HG02938 (cell line): ENCODE measurements around the gene ACAP3.

Experiments
- ATAC-seq: cut with Tn5 transposase; IDR thresholded peaks from one replicate; pipeline ENCODE4 v1.9.1; 2021; ENCODE audit warnings: mild to moderate bottlenecking, moderate library complexity; ENCODE audit not compliant: unreplicated experiment

ACAP3 gene

GRCh38 chr1:1307923-1308755, at the start of gene ACAP3, which contains the start of gene PUSL1:
ACAP3 (minus strand) TSS chr1:1307930; CDS start chr1:1307815, 115 bp downstream.
PUSL1 (plus strand) TSS chr1:1308597; CDS start chr1:1308644, 47 bp downstream.
- ATAC-seq = peak; percentile 46

DNA sequence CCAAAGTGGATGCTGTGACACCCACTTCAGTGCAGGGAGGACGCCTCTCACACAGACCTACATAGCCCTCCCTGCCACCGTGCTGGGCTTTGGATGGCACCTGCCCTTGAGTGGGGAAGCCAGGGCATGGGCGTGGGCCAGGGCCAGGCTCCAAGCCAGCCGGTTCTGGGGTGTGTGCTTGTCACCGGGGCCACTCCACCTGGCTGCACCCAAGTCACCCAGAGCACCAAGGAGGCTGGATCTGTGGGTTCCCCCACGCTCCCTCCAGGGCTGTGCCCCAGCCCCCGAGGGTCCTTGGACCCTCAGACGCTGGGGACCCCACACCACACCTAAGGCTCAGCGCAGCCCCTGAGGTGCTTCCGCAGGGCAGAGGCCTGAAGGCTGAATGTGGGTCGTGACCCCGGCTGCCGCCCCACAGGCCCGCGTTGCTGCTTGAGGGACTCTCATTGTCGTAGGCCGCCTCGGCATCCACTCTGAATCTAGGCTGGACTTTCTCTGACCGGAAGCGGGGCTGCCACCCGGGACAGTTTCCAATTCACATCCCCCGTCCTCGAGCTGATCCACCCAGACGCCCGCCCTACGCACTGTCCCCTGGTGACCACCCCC, 49.2 kb upstream of the ACAP3 start:
- ATAC-seq = no peak

DNA sequence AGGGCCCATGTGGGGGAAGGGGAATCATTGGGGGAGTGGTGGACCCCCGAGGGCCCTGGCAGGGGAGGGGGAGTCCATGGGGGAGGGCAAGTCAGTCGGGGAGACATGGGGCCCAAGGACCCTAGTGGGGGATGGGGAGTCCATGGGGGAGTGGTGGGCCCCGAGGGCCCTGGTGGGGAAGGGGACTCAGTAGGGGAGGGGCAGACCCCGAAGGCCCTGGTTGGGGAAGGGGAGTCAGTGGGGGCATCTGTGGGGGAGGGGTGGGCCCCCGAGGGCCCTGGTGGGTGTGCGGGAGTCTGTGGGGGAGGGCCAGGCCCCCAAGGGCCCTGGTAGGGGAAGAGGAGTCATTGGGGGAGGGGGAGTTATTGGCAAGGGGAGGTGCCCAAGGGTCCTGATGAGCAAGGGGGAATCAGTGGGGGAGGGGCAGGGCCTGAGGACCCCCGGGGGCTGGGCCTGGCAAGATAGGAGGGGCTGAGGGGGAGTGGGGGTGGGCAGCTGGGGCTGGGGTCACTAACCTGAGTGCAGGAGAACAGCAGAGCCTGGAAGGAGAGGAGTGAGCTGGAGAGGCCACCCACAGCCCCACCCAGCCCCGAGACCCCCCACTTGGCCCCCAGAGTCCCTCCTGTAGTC, 48.6 kb upstream of the ACAP3 start:
- ATAC-seq = no peak

DNA sequence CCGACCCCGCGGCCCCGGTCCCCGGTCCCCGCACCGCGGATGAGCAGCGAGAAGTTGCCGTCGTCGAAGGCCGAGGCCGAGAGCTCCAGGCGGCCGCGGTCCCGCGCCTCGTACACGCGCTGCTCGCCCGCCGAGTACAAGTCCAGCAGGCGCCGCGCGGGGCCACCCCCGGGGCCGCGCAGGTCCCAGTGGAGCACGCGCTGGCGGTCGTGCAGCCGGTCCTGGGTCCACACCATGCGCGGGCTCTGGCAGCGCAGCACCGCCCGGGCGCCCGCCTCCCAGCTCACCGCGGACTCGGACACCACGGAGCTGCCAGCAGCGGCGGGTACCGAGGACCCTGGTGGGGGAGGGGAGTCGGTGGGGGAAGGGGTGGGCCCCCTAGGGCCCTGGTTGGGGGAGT, 47.7 kb upstream of the ACAP3 start:
- ATAC-seq = no peak

DNA sequence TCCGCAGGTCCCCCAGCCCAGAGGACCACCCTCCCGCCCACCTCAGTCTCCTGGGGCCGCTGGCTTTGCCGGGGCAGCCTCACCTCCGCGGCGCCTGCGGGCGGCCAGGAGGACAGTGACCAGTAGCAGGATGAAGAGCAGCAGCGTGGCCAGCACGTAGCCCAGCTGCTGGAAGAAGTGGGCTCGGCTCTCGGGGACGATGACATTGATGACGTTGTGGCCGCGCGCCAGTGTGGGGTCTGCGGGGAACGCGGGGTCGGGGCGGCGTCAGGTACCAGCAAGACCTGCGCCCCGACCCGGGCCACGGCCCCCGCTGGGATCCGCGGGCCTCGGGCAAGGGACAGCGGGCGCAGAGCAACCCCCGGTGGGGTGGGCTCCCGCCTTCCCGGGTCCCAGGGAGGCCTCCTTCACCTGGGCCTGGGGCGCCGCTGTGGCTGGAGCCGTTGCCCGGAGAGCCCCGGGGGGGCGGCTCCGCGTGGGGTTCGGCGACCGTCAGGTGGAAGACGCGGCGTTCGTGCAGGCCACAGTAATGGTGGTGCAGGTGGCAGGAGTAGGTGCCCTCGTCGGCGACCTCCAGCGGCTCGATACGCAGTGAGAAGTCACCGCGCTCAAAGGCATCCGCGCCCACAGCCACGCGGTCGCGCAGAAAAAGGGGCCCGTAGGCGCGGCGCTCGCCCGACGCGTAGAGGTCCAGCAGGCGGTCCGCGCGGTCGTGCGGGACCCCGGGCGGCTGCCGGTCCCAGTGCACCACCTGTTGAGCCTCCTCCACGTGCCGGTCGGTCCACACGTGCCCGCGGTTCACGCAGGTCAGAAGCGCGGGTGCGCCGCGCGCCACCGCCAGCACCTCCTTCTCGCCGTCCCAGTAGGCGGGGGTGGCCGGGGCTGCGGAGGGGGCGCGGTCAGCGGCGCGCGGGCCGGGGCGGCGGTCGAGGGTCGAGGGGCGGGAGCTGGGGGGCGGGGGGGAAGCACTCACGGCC, 46.8 kb upstream of the ACAP3 start:
- no peak for ATAC-seq

DNA sequence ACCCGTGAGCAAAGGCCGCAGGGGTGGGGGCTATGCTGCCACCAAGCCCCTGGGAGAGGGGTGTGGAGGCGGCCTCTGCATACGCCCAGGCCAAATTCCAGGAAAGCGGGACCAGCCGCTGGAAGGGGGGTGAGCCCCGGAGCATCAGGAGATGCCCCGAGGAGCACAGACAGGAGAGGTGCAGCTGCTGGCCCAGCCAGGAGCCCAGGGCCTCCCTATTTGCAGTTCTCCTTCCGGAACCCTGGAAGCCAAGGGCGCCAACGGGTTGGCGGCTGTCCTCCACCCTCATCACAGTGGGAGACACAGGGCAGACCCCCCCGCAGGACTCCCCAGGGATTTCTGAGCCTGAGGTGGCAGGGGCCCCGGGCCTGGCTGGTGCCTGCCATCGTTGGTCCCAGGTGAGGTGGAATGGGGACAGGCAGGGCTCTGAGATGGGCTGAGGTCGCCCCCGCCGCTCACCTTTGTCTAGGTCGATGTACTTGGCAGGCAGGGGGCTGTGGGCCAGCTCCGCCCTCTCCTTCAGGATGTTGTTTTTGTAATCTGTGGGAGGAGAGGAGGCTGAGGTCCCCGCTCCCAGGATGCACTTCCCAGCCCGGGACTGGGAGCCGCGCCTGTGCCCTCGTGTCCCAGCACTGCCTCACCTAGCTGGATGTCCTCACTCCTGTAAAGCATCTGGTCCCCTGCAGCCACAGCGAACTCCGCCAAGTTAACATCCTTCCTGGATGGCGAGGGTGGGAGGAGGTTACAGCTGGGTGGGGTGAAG, 45.8 kb upstream of the ACAP3 start:
- no peak for ATAC-seq

GRCh38 chr1:1352786-1353388, 45.2 kb upstream of the ACAP3 start:
- ATAC-seq = no peak

DNA sequence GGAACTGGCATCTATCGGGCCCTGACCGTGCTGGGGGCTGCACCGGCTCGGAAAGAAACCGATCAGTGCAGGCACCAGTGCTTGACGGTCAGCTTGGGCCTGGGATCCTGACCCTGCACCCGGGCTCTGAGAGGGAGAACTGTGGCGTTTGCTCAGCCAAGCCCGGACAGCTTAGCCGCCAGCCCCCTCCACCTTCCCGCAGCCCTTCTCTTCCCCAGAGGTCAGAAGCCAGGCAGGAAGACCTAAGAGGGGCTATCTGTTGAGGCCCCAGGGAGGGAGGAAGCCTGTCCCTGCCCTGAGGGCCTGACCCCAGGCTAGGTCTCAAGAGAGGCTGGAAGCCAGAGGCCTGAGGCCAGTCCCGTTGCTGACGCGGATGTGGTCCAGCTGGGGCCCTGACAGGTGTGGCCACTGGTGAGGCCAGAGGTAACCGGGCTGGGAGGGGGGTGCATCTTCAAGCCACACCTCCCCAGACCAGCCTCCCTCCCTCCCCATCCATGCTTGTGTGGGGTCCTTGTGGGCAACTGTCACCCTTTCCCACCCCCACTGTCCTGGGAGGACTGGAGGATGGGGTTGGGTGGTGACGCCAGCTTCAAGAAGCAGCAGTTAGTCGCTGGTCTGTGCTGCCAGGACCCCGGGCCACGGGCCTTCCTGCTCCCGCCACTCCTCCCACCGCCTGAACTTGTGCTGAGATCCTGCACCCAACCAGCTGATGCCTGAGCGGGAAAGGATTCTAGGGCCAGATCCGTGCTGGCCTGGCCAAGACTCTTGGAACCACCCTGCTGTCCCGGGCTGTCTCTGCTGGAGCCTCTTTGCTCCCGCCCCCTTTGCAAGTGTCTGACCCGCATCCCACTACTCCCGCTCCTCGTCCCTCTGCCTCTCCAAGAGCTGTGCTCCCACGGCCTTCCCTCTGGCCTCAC, 44.0 kb upstream of the ACAP3 start:
- no peak for ATAC-seq

GRCh38 chr1:1349256-1350012, 41.7 kb upstream of the ACAP3 start, which contains the start of gene DVL1:
DVL1 (minus strand) TSS chr1:1349418; CDS start chr1:1349065, 353 bp downstream.
- peak; percentile 50 for ATAC-seq

GRCh38 chr1:1348420-1349255, 40.9 kb upstream of the ACAP3 start:
- ATAC-seq = peak; percentile 8

- ATAC-seq = no peak
Measured at GRCh38 chr1:1347663-1348419, 40.1 kb upstream of the ACAP3 start.

GRCh38 chr1:1347026-1347595, 39.4 kb upstream of the ACAP3 start:
- no peak for ATAC-seq

DNA sequence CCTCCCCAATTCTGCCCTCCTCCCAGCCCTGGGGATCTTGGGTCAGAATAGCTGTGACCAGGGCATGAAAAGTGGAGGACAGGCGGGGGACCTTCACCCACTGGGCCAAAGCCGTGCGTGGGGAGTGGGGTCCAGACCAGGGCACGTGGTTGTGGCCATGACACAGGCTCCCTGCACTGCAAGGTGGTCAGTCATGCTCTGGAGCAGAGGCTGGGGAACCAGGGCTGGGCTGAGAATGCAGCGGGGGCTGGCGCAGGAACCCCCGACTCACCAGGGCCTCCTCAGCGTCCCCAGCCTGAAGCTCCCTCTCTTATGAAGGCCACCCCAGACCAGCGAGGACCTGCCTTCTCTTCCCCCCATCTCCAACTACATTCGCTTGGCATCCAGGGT, 38.8 kb upstream of the ACAP3 start:
- no peak for ATAC-seq

- no peak for ATAC-seq
Measured at GRCh38 chr1:1345860-1346500, 38.2 kb upstream of the ACAP3 start.

DNA sequence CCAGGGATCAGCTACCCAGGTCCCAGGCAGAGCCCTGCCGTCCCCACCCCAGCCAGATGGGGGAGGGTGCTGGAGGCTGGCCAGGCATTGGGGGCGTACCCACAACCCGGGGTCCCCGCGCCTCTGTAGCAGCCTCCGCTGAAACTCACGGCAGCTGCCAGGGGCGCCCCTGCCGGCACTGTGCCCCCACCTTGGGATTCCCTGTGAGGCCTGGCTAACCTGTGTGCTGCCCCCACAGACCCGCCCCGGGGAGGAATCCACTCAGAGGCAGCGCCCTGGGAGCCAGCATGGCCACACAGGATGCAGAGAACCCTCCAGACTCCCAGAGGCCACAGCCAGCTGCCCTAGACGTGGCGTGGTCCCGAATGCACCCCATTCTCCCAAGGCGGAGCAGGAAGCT, 37.7 kb upstream of the ACAP3 start:
- ATAC-seq = no peak
